A673 (cell line): ENCODE measurements around the gene FBXW5. TPM values are rescaled to one million over a fixed set of nuclear protein-coding genes. Genes with fewer than 3 reads are reported as not detected.

Experiments used
- BruUV-seq: library from RNA; stranded (reverse); fragments of 400-500 nt; replicated peaks from 2 replicates; lab custom pipeline; 2021; lab: Mats Ljungman, UMichigan
- CTCF ChIA-PET: fragments of 300-600 bp; sonication (Branson Sonifier 250); formaldehyde crosslinking; loops from one replicate; lab custom pipeline; 2022; ENCODE audit warnings: antibody characterized with exemption; lab: Charles Lee
- POLR2A ChIA-PET: fragments of 300-600 bp; sonication (Branson Sonifier 250); formaldehyde crosslinking; loops from one replicate; lab custom pipeline; 2022; ENCODE audit warnings: antibody characterized with exemption; ENCODE audit not compliant: low non-redundant PET; lab: Charles Lee
- DNase-seq: peaks from one replicate; pipeline ENCODE4 v3.0.0-alpha.2; 2015; ENCODE audit warnings: low spot score
- H3K27ac ChIP-seq: fragments of 200-600 bp; sonication (generic); 2 replicates; pipeline ENCODE4 v1.5.1; 2016; ENCODE audit warnings: mixed run types, low read depth, mild to moderate bottlenecking, mixed read lengths, antibody characterized with exemption, low read length; ENCODE audit not compliant: poor library complexity, severe bottlenecking
- H3K27me3 ChIP-seq: fragments of 200-600 bp; sonication (generic); replicated peaks from 2 replicates; pipeline ENCODE4 v1.6.1; 2017; ENCODE audit warnings: mixed run types, low read depth, mild to moderate bottlenecking, mixed read lengths, antibody characterized with exemption, low read length; ENCODE audit not compliant: insufficient read depth, poor library complexity
- H3K36me3 ChIP-seq: fragments of 200-600 bp; sonication (generic); 2 replicates; pipeline ENCODE4 v1.6.1; 2016; ENCODE audit warnings: mixed run types, mild to moderate bottlenecking, mixed read lengths, antibody characterized with exemption, low read length; ENCODE audit not compliant: insufficient read depth, poor library complexity, severe bottlenecking
- H3K4me1 ChIP-seq: fragments of 200-600 bp; sonication (generic); 2 replicates; pipeline ENCODE4 v1.6.1; 2017; ENCODE audit warnings: mixed run types, mild to moderate bottlenecking, mixed read lengths, antibody characterized with exemption, low read length; ENCODE audit not compliant: insufficient read depth, poor library complexity, severe bottlenecking
- H3K4me3 ChIP-seq: fragments of 200-600 bp; sonication (generic); 2 replicates; pipeline ENCODE4 v1.5.1; 2016; ENCODE audit warnings: low read depth, mixed run types, mild to moderate bottlenecking, mixed read lengths, low read length; ENCODE audit not compliant: poor library complexity, severe bottlenecking
- H3K9me3 ChIP-seq: fragments of 200-600 bp; sonication (generic); 2 replicates; pipeline ENCODE4 v1.6.1; 2016; ENCODE audit warnings: mixed run types, low read depth, mild to moderate bottlenecking, mixed read lengths, antibody characterized with exemption, low read length; ENCODE audit not compliant: poor library complexity, severe bottlenecking
- CTCF ChIP-seq: fragments of 300-800, 200-600 bp; sonication (generic); conservative IDR thresholded peaks from 2 replicates; pipeline ENCODE4 v1.5.1; 2017; ENCODE audit warnings: low read depth, mild to moderate bottlenecking, antibody characterized with exemption, low read length, moderate library complexity, mixed read lengths
- EZH2 ChIP-seq: fragments of 200-600 bp; sonication (generic); IDR thresholded peaks from 2 replicates; pipeline ENCODE4 v1.6.1; 2017; ENCODE audit warnings: borderline replicate concordance, low read depth, mild to moderate bottlenecking, mixed read lengths, antibody characterized with exemption, low read length; ENCODE audit not compliant: poor library complexity, severe bottlenecking
- intact Hi-C: fragments of 100-400 bp; cut with micrococcal nuclease; formaldehyde crosslinking; loops from one replicate; pipeline ENCODE4 v1.10.0; 2022; ENCODE audit not compliant: unreplicated experiment
- total RNA-seq: library from RNA; stranded (reverse); gene quantifications from 2 replicates; pipeline ENCODE4 v1.2.3, GENCODE V29; 2021

Gene FBXW5
- total RNA-seq, 1 experiment from 2014 or later: 81.8 TPM

- intact Hi-C loops: no loop called here
- no peak for TF ChIP-seq CTCF
- no peak for TF ChIP-seq EZH2
- H3K4me1 ChIP-seq: no peaks in the 10 kb centered on the region
- no peak overlapping the region for H3K27ac ChIP-seq
- DNase-seq: no peak
- ChIA-PET CTCF (interaction anchor here (0.5 to 0.7 kb wide), 5 partner anchors 28 to 712 kb away, joined by 3 to 9 read pairs (median 6); no protein-coding TSS in a partner anchor), POLR2A (no interaction called here)
- H3K4me3 ChIP-seq: no peak overlapping the region
- no TSS peak for BruUV-seq
- no peaks in the 10 kb centered on the region for H3K27me3 ChIP-seq
- H3K36me3 ChIP-seq: no peaks in the 10 kb centered on the region
- H3K9me3 ChIP-seq: no peaks in the 10 kb centered on the region
Measured at GRCh38 chr9:136978865-136979544, 34.5 kb upstream of the FBXW5 start.

- peak overlapping the region; percentile 50 for H3K4me3 ChIP-seq
- BruUV-seq: no TSS peak
- intact Hi-C loops: no loop called here
- no peak overlapping the region for H3K27ac ChIP-seq
- ChIA-PET POLR2A (no interaction called here), CTCF (interaction anchor here (0.5 to 0.7 kb wide), 9 partner anchors 13 to 711 kb away, joined by 3 to 9 read pairs (median 6); partner anchors contain the start of gene NPDC1)
- H3K4me1 ChIP-seq: no peaks in the 10 kb centered on the region
- TF ChIP-seq CTCF: no peak
- no peak for TF ChIP-seq EZH2
- DNase-seq: peak; percentile 79
- H3K36me3 ChIP-seq: no peaks in the 10 kb centered on the region
- no peaks in the 10 kb centered on the region for H3K27me3 ChIP-seq
- no peaks in the 10 kb centered on the region for H3K9me3 ChIP-seq
Measured at GRCh38 chr9:136978073-136978864, 33.7 kb upstream of the FBXW5 start.

GRCh38 chr9:136977649-136978072 is 33.1 kb upstream of the FBXW5 start:
- BruUV-seq: no TSS peak
- DNase-seq: no peak
- POLR2A ChIA-PET: no interaction called here
- intact Hi-C loops: no loop called here
- H3K4me3 ChIP-seq: peak overlapping the region; percentile 50
- no peaks in the 10 kb centered on the region for H3K4me1 ChIP-seq
- no peaks in the 10 kb centered on the region for H3K27me3 ChIP-seq
- no peaks in the 10 kb centered on the region for H3K36me3 ChIP-seq
- CTCF ChIA-PET: interaction anchor here (0.6 to 0.7 kb wide), 3 partner anchors 14 to 259 kb away, joined by 4 to 9 read pairs (median 8); partner anchors contain the start of gene NPDC1
- TF ChIP-seq EZH2 (no peak), CTCF (no peak)
- H3K9me3 ChIP-seq: no peaks in the 10 kb centered on the region
- no peak overlapping the region for H3K27ac ChIP-seq
